B cell (primary cell): ENCODE results near the gene COMMD1. TPM values are rescaled to one million over a fixed set of nuclear protein-coding genes. Genes with fewer than 3 reads are reported as not detected.

Experiments used
- ATAC-seq: fragments of 200-7000 bp; cut with Tn5 transposase; one replicate; pipeline ENCODE4 v1.10.0; 2021; ENCODE audit warnings: low read depth, mild to moderate bottlenecking, moderate number of reproducible peaks, moderate library complexity
- CTCF ChIA-PET: fragments of 350-600 bp; sonication (Branson Sonifier 250); formaldehyde crosslinking; loops from one replicate; lab custom pipeline; 2021; ENCODE audit warnings: antibody characterized with exemption, inconsistent platforms; lab: Charles Lee
- POLR2A ChIA-PET: fragments of 350-600 bp; sonication (Branson Sonifier 250); formaldehyde crosslinking; loops from one replicate; lab custom pipeline; 2021; ENCODE audit warnings: antibody characterized with exemption; lab: Charles Lee
- DNase-seq: peaks from one replicate; pipeline ENCODE4 v3.0.0; 2013
- H2AFZ ChIP-seq: 2 replicates; pipeline ENCODE4 v1.6.1; 2012; ENCODE audit warnings: mild to moderate bottlenecking, low read depth, low read length; ENCODE audit not compliant: insufficient read depth, poor library complexity, severe bottlenecking
- H3K27ac ChIP-seq, 2 donors: 1 replicate in 1 of 2; 2 replicates in 1 of 2; pipeline ENCODE4 v1.5.1; 2012 to 2013; ENCODE audit warnings: low read length in 2 of 2, mild to moderate bottlenecking in 2 of 2, moderate library complexity in 1 of 2
- H3K27me3 ChIP-seq, 4 experiments: fragments of 200-600 bp in 1 of 4; sonication (generic) in 1 of 4; replicated peaks in 1 of 4; 1 replicate in 2 of 4; 2 replicates in 2 of 4; pipeline versions ENCODE4 v1.6.1 to v1.7.0; 2013 to 2016; ENCODE audit warnings: low read length in 3 of 4, mild to moderate bottlenecking in 2 of 4, mixed read lengths in 1 of 4, moderate library complexity in 1 of 4; ENCODE audit not compliant: insufficient read depth in 4 of 4, control insufficient read depth in 3 of 4; ENCODE audit errors: control extremely low read depth in 1 of 4
- H3K36me3 ChIP-seq, 2 experiments: replicated peaks in 1 of 2; 1 replicate in 1 of 2; 2 replicates in 1 of 2; pipeline versions ENCODE4 v1.6.1 to v1.7.1; 2013; ENCODE audit warnings: low read length in 1 of 2; ENCODE audit not compliant: insufficient read depth in 2 of 2, control insufficient read depth in 1 of 2; ENCODE audit errors: control extremely low read depth in 1 of 2, extremely low read depth in 1 of 2
- H3K4me1 ChIP-seq, 2 donors: fragments of 200-600 bp in 1 of 2; sonication (generic) in 1 of 2; 1 replicate in 1 of 2; 2 replicates in 1 of 2; pipeline versions ENCODE4 v1.5.1 to v1.6.1; 2013 to 2017; ENCODE audit warnings: low read length in 2 of 2; ENCODE audit not compliant: control insufficient read depth in 2 of 2, insufficient read depth in 2 of 2
- H3K4me2 ChIP-seq: replicated peaks from 2 replicates; pipeline ENCODE3; 2012; ENCODE audit warnings: mild to moderate bottlenecking, low read depth, low read length; ENCODE audit not compliant: poor library complexity, severe bottlenecking
- H3K4me3 ChIP-seq, 5 experiments: fragments of 200-600 bp in 1 of 5; sonication (generic) in 1 of 5; 1 replicate in 3 of 5; 2 replicates in 2 of 5; pipeline versions ENCODE4 v1.5.1 to v1.7.0; 2011 to 2016; ENCODE audit warnings: low read length in 4 of 5, mild to moderate bottlenecking in 4 of 5, low read depth in 2 of 5, control low read depth in 1 of 5, moderate library complexity in 1 of 5; ENCODE audit not compliant: insufficient read depth in 1 of 5; ENCODE audit errors: control extremely low read depth in 1 of 5, extremely low read depth in 1 of 5
- H3K79me2 ChIP-seq: fragments of 200-600 bp; sonication (generic); one replicate; pipeline ENCODE4 v1.6.0; 2016; ENCODE audit warnings: low read length; ENCODE audit not compliant: control insufficient read depth, insufficient read depth
- H3K9ac ChIP-seq: fragments of 200-600 bp; sonication (generic); 2 replicates; pipeline ENCODE4 v1.6.1; 2017; ENCODE audit warnings: mild to moderate bottlenecking, low read length, moderate library complexity
- H3K9me3 ChIP-seq, 3 donors: one replicate each; pipeline versions ENCODE4 v1.6.1 to v1.7.1; 2013; ENCODE audit warnings: low read length in 2 of 3; ENCODE audit not compliant: control insufficient read depth in 2 of 3, insufficient read depth in 1 of 3; ENCODE audit errors: control extremely low read depth in 1 of 3
- H4K20me1 ChIP-seq: 2 replicates; pipeline ENCODE4 v1.6.0; 2012; ENCODE audit warnings: mild to moderate bottlenecking, low read length; ENCODE audit not compliant: insufficient read depth, control insufficient read depth, poor library complexity, severe bottlenecking
- H3K27ac Mint-ChIP-seq: one replicate; pipeline ENCODE4 v1.8.0; 2021; ENCODE audit warnings: mixed read lengths
- H3K27me3 Mint-ChIP-seq: one replicate; pipeline ENCODE4 v1.8.0; 2021; ENCODE audit warnings: mixed read lengths
- H3K4me1 Mint-ChIP-seq: one replicate; pipeline ENCODE4 v1.8.0; 2021; ENCODE audit warnings: mixed read lengths
- H3K4me3 Mint-ChIP-seq: one replicate; pipeline ENCODE4 v1.8.0; 2021; ENCODE audit warnings: mixed read lengths
- H3K9me3 Mint-ChIP-seq: one replicate; pipeline ENCODE4 v1.8.0; 2022; ENCODE audit warnings: mixed read lengths; ENCODE audit not compliant: insufficient read depth
- CTCF ChIP-seq: fragments of 200-600 bp; IDR thresholded peaks from one replicate; pipeline ENCODE4 v1.8.0; 2022; ENCODE audit warnings: antibody characterized with exemption, mild to moderate bottlenecking
- EZH2 ChIP-seq: IDR thresholded peaks from 2 replicates; pipeline ENCODE4 v1.6.1; 2012; ENCODE audit warnings: borderline replicate concordance, low read depth, mild to moderate bottlenecking, moderate library complexity, low read length; ENCODE audit not compliant: insufficient read depth, poor library complexity, severe bottlenecking
- WGBS: methylation state at CpG from one replicate; pipeline ENCODE4 v1.1.5; 2013; ENCODE audit warnings: missing lambda C conversion rate; ENCODE audit not compliant: insufficient coverage; 5-methylcytosine and 5-hydroxymethylcytosine counted together
- intact Hi-C: fragments of 100-400 bp; cut with micrococcal nuclease; formaldehyde crosslinking; loops from one replicate; pipeline ENCODE4 v1.10.0; 2022
- polyA plus RNA-seq: library from polyadenylated mRNA; depleted of rRNA; stranded (reverse); fragments of >200 nt; gene quantifications from 2 replicates; pipeline ENCODE4 v1.2.3, GENCODE V29; 2012
- total RNA-seq, 2 donors: library from RNA; stranded (reverse); fragments of 120-200 nt in 1 of 2; gene quantifications; 1 replicate in 1 of 2; 2 replicates in 1 of 2; pipeline versions ENCODE4 v1.2.3 to v1.2.4, GENCODE V29; 2013 to 2022

Gene COMMD1
- total and polyA plus RNA-seq, 2 donors (not counting 1 experiment from before 2014, with no cell fraction given): 20.6 to 25.1 TPM

- POLR2A ChIA-PET: no interaction called here
- no peak overlapping the region for H3K27ac Mint-ChIP-seq
These were observed 257.8 kb downstream of the COMMD1 start for GRCh38 chr2:62163106-62163831.

More at GRCh38 chr2:62163106-62163831, 257.8 kb downstream of the COMMD1 start:
- H3K36me3 ChIP-seq: no peaks in the 10 kb centered on the region
- WGBS: 100% methylated on average over 1 of the region's 3 CpGs
- no peak overlapping the region for H3K4me2 ChIP-seq
- H3K27me3 ChIP-seq: no peaks in the 10 kb centered on the region
- Mint-ChIP-seq H3K4me3 (no peak overlapping the region), H3K4me1 (no peaks in the 10 kb centered on the region), H3K9me3 (no peaks in the 10 kb centered on the region), H3K27me3 (no peaks in the 10 kb centered on the region)
- ATAC-seq (no peak), DNase-seq (no peak)
- TF ChIP-seq EZH2 (no peak), CTCF (no peak)
- no peak overlapping the region for H3K9ac ChIP-seq
- no peaks in the 10 kb centered on the region for H4K20me1 ChIP-seq
- no peaks in the 10 kb centered on the region for H3K9me3 ChIP-seq
- CTCF ChIA-PET: no interaction called here
- H3K4me3 ChIP-seq: no peak overlapping the region
- H3K79me2 ChIP-seq: no peaks in the 10 kb centered on the region
- intact Hi-C loops: no loop called here
- H2AFZ ChIP-seq: no peak overlapping the region
- no peaks in the 10 kb centered on the region for H3K4me1 ChIP-seq
- no peak overlapping the region for H3K27ac ChIP-seq
